ENCODE results near the gene TMEM202.
"Not testable (repeated sequence)": the region's sequence is repeated elsewhere in the genome, so short reads cannot be mapped to it uniquely, and the experiment has no call there.

The TMEM202 gene

DNA sequence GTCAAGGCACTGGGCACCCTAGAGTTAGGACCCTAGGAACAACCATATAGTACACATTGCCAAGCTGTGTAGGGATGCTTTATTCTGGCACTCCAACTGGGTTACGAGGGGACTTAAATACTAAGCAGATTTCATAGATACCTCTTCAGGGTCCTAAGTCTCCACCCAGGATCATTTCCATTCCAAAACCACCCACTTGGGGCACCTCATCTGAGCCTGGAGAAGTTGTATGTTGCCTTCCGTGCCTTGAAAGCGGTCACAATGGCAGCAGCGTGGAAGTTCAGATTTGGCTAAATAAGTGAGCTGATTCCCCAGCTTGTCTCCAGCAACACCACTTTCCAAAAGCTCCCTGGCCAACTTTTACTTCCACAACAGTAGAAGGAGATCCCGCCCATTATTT is 4.6 kb downstream of the TMEM202 start:
- DNase-seq (ENCODE audit: low read depth) = no peak

DNA sequence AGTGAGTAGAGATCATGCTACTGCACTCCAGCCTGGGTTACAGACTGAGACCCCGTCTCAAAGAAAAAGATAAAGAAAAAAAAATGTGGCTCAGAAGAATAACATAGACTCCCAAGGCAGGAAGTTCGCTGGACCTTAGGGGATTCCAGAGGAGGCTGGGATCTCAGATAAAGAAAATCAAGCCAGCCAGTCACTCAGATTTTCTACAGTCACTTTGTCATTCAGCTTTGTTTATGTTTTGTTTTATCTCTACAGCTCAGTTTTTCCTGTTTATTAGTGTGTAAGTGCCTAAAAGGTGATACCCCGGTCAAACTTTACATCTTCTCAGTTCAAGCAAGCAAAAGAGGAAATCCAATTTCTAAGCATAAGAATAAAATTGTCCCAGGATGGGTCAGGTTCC is 6.3 kb downstream of the TMEM202 start:
- DNase-seq (ENCODE audit: low read depth) = no peak

DNA sequence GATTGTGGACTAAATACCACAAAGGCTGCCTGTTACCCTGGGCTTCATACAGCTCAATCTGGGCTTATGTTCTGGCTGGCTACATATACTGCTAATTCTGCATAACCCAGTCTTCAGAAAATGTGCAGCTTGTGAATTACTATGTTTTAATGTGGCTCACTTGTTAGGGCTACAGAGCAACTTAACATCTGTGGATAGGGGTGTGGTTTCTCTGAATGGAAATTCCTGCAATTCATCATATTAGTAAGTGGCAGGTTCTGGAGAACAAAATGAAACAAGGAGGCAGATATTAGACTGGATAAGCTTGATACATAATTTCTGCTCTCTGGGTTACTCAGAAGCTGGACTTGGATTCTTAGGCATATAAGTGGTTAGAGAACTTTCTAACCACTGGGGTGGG is 6.7 kb downstream of the TMEM202 start:
- no peak for DNase-seq (ENCODE audit: low read depth)

DNA sequence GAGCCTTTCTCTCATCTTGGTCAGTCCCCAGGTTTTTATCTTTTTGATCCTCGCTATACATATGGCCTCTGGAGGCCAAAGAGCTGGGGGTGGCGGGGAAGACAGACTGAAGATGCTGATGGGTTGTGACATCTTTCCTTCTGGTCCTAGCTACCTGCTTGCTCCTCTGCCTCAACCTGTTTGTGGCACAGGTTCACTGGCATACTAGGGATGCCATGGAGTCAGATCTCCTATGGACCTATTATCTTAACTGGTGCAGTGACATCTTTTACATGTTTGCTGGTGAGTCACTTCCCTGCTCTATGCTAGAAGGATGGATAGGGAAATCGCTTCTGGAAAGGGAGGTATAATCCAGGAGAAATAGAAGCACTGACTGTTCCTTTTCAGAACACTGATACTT is 8.8 kb downstream of the TMEM202 start:
- DNase-seq (ENCODE audit: low read depth) = no peak

DNA sequence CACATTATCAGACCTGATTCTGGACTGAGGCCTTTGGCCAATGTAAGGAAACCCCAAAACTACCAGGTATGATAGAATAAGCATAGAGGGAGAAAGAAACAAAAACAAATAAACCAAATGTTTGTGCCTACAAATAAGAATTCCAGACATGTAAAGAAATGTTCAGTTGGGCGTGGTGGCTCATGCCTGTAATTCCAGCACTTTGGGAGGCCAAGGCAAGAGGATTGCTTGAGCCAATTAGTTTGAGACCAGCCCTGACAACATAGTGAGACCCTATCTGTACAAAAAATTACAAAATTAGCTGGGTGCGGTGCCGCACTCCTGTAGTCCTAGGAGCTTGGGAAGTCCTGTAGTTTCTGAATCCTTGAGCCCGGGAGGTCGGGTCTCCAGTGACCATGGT is 13.0 kb downstream of the TMEM202 start:
- DNase-seq (ENCODE audit: low read depth) = no peak

DNA sequence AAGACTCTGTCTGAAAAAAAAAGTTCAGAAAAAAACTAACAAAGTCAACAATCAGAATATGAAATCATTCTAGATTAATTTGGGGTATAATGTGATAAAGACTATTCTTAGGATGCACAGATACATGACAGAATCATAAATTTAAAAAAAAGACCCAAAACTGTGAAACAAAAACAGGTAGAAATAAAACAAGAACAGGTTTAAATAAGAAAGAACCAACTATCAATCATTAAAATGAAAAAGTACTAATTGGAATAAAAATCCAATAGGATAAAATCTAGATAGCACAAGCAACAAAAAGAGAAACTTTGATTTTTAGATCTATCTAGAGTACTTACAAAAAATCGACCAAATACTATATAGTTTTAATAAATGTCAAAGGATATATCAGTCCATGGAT is 13.4 kb downstream of the TMEM202 start:
- DNase-seq (ENCODE audit: low read depth) = no peak

DNA sequence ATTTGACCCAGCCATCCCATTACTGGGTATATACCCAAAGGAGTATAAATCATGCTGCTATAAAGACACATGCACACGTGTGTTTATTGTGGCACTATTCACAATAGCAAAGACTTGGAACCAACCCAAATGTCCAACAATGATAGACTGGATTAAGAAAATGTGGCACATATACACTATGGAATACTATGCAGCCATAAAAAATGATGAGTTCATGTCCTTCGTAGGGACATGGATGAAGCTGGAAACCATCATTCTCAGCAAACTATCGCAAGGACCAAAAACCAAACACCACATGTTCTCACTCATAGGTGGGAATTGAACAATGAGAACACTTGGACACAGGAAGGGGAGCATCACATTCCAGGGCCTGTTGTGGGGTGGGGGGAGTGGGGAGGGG is 15.2 kb downstream of the TMEM202 start:
- DNase-seq (ENCODE audit: low read depth) = not testable (repeated sequence)

DNA sequence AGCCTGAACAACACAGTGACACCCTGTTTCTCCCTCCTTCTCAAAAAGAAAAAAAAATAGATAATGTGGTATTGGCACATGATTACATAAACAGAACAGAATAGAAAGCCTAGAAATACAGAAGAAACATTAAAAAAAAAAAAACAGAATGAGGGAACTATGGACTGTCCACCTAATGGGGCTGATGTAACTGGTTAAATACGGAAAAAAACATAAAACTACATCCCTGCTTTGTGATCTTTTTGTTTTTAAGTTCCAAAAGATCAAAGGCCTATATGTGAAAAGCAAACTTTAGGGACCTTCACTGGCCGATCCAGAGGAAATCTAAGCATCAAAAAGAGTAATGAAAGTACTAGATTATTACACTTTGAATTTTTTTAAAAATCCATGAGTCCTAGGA is 17.2 kb downstream of the TMEM202 start:
- DNase-seq (ENCODE audit: low read depth) = no peak

DNA sequence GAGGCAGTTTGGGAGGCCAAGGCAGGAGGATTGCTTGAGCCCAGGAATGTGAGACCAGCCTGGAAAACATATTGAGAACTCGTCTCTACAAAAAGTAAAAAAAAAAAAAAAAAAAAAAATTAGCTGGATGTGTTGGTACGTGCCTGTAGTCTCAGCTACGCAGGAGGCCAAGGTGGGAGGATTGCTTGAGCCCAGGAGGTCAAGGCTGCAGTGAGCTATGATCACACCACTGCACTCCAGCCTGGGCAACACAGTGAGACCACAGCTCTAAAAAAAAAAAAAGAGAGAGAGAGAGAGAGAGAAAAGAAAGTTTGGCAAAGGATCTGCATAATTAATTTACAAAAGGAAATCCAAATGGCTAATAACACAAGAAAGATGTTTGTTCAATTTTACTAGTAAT is 21.7 kb downstream of the TMEM202 start:
- DNase-seq (ENCODE audit: low read depth) = not testable (repeated sequence)

DNA sequence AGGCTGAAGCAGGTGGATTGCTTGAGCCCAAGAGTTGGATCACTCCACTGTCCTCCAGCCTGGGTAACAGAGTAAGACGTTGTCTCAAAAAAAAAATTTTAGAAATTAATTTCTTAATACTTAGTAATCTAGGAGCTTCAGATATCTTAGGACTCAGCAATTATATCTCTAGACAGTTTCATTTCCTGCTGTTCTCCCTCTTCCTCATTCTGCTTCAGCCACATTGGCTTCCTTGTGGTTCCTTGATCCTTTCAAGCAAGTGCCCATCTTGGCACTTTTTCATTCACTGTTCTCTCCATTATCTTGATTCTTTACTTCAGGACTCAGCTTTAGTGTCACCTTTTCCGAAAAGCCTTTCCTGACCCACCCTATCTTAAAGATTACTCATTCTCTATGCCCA is 22.5 kb downstream of the TMEM202 start:
- DNase-seq (ENCODE audit: low read depth) = no peak

DNA sequence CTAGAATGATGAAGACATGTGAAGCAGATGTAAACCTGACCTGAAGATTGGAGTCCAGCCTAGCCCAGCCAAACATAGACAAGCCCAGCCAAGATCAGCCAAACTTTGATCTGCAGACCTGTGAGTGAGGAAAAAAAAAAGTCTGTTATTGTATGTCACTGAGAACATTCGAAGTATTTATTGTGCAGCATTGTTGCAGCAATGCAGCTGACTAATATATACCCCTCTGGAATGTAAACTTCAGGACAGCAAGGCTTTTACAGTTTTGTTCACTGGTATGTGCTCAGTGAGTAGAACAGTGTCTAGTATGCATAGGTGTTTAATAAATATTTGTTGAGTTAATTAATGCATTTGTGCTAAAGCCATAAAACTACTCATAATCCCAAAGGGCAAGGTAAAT is 23.4 kb downstream of the TMEM202 start:
- no peak for DNase-seq (ENCODE audit: low read depth)

DNA sequence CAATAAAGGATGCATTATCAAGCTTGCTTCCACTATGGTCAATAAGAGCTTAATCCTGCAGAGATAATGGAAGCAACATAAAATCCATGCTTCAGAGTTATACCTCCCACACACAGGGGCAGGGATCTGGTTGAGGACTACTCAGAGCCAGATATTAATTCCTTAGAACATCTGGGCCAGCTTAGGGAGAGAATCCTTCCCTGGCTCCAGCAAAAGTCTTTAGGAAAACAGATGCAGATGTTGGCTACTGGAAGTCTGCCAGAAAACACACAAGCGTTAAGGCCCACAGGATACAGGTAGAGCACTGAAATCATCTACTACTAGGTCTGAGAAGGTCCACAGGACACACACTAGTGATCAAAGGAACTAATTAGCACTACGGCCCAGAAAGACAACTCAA is 25.2 kb downstream of the TMEM202 start:
- DNase-seq (ENCODE audit: low read depth) = no peak

DNA sequence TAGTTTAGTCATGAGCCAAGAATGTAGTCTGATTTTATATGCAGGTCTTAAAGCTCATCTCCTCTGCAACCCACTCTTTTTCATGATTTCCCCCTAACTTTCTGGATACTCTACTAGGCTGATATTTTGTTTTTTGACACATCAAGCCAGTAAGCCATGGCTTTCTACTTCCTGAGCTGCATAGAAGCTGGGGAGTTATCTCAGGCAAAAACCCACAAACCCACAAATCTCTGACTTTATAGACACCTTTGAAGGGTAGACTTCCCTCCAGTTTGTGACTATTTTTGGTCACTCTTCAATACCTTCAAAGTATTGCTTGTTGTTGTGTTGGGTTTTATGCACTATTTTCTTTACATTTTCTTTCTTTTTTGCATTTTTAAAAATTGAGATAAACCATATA is 28.6 kb downstream of the TMEM202 start:
- DNase-seq (ENCODE audit: low read depth) = no peak

DNA sequence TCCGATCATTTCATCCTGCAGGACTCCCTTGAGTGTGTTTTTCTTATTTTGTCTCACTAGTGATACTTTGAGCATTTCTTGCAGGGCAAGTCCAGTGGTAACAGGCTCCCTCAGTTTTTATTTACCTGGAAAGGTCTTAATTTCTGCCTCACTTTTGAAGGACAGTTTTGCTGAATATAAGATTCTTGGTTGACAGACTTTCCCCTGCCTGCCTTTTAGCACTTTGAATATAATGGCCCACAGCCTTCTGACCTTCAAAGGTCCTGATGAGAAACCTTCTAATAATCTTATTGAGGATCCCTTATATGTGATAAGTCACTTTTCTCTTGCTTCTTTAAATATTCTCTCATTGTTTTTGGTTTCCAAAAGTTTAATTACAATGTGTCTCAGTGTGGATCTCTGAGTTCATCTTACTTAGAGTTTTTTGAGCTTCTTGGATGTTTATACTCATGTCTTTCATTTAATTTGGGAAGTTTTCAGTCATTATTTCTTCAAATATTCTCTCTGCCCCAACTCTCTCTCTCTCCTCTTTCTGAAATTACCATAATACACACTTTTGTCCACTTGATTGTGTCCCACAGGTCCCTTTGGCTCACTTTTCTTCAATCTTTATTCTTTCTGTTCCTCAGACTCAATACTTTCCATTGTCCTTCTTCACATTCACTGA is 39.7 kb downstream of the TMEM202 start:
- DNase-seq (ENCODE audit: low read depth) = no peak

DNA sequence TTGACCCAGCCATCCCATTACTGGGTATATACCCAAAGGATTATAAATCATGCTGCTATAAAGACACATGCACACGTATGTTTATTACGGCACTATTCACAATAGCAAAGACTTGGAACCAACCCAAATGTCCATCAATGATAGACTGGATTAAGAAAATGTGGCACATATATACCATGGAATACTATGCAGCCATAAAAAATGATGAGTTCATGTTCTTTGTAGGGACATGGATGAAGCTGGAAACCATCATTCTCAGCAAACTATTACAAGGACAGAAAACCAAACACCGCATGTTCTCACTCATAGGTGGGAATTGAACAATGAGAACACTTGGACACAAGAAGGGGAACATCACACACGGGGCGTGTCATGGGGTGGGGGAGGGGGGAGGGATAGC is 44.7 kb downstream of the TMEM202 start:
- not testable (repeated sequence) for DNase-seq (ENCODE audit: low read depth)

DNA sequence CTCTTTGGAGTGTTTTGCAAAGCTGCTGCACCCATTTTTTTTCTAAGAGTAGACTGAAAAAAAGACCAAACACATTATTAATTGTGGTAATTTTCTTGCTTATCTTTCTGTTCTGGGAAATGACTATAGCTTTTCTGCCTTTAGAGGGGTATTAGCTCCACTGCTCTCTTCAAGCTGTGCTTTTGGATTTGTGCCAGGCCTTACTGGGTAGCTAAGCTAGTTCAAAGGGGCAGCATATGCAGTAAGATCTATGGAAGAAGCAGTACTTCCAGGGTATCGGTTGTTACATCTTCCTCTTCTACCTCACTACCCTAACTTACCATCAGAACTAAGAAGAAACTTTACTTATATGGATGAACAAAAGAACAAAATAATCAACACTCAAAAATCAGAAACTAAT is 47.3 kb downstream of the TMEM202 start:
- no peak for DNase-seq (ENCODE audit: low read depth)

DNA sequence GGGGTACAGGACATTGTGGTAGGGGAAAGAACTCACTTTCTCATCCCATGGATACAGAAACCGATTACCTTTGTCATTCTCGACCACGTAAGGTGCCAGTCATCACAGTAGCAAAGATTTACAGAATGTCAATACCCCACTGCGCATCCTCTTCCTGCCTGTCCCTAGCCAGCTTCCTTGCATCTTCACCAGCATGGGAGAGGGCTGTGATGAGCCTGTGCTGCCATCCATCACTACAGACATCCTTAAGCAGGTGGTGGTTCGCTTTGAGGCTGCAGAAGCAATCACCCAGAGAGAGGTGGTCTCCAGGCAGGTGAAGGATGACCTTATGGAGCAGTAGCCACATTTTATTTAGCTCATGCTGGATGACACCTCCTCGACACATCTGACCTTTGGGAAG is 52.7 kb downstream of the TMEM202 start:
- no peak for DNase-seq (ENCODE audit: low read depth)

DNA sequence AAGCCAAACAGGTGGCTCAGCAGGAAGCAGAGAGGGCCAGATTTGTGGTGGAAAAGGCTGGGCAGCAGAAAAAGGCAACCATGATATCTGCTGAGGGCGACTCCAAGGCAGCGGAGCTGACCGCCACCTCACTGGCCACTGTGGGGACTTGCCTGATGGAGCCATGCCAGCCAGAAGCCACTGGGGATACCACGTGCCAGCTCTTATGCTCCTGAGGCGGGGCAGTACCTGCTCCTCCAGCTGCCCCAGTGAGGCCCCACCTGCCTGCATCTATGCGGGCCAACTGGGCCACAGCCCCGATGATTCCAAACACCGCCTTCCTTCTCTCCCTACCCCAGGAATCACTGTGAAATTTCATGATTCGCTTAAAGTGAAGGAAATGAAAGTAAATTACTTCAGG is 53.1 kb downstream of the TMEM202 start:
- no peak for DNase-seq (ENCODE audit: low read depth)

DNA sequence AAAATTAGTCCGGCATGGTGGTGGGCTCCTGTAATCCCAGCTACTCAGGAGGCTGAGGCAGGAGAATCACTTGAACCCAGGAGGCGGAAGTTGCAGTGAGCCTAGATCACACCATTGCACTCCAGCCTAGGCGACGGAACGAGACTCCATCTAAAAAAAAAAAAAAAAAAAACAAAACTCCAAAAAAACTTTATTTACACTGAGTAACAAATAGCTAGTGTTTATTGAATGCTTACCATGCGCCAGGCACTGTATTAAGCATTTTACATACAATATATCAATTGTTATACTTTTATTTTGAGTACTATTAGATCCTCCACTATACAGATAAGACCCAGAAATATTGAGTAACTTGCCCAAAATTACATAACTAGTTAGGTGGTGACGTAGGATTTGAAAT is 58.6 kb downstream of the TMEM202 start:
- DNase-seq (ENCODE audit: low read depth) = no peak
